Liver (tissue), 9 donors: ENCODE results near the gene COL23A1. TPM values are rescaled to one million over a fixed set of nuclear protein-coding genes. Genes with fewer than 3 reads are reported as not detected.

ENCODE experiments used
- DNase-seq: peaks from one replicate; pipeline ENCODE4 v3.0.0-alpha.2; 2017; ENCODE audit warnings: low spot score
- H3K27ac ChIP-seq, 2 donors: one replicate each; pipeline ENCODE4 v1.7.0; 2013; ENCODE audit warnings: inconsistent platforms in 2 of 2, low read length in 2 of 2, control low read depth in 1 of 2, low read depth in 1 of 2, mild to moderate bottlenecking in 1 of 2
- H3K27me3 ChIP-seq, 4 donors: one replicate each; pipeline versions ENCODE4 v1.6.1 to v1.7.0; 2013; ENCODE audit warnings: low read length in 3 of 4, inconsistent platforms in 1 of 4, mild to moderate bottlenecking in 1 of 4, moderate library complexity in 1 of 4; ENCODE audit not compliant: control insufficient read depth in 4 of 4, insufficient read depth in 4 of 4
- H3K36me3 ChIP-seq, 4 donors: one replicate each; pipeline versions ENCODE4 v1.6.1 to v1.7.0; 2013; ENCODE audit warnings: low read length in 3 of 4, mild to moderate bottlenecking in 3 of 4, low read depth in 1 of 4, moderate library complexity in 1 of 4; ENCODE audit not compliant: control insufficient read depth in 4 of 4, insufficient read depth in 3 of 4
- H3K4me1 ChIP-seq, 4 donors: one replicate each; pipeline versions ENCODE4 v1.6.1 to v1.7.0; 2013; ENCODE audit warnings: low read length in 3 of 4, mild to moderate bottlenecking in 3 of 4, moderate library complexity in 1 of 4; ENCODE audit not compliant: control insufficient read depth in 4 of 4, insufficient read depth in 4 of 4
- H3K4me3 ChIP-seq, 3 donors: one replicate each; pipeline versions ENCODE4 v1.6.1 to v1.7.0; 2013; ENCODE audit warnings: low read length in 3 of 3, control low read depth in 1 of 3, low read depth in 1 of 3, mild to moderate bottlenecking in 1 of 3
- H3K9ac ChIP-seq, 2 donors: one replicate each; pipeline ENCODE4 v1.7.0; 2013; ENCODE audit warnings: low read length in 2 of 2, mild to moderate bottlenecking in 2 of 2, moderate library complexity in 2 of 2, control low read depth in 1 of 2, low read depth in 1 of 2
- H3K9me3 ChIP-seq, 4 donors: one replicate each; pipeline versions ENCODE4 v1.6.1 to v1.7.0; 2013; ENCODE audit warnings: low read length in 3 of 4; ENCODE audit not compliant: control insufficient read depth in 4 of 4
- ATF3 ChIP-seq: IDR thresholded peaks from 2 replicates; pipeline ENCODE4 v1.6.1; 2016; ENCODE audit warnings: antibody characterized with exemption
- CTCF ChIP-seq: fragments of 150-350 bp; IDR thresholded peaks from 2 replicates; pipeline ENCODE4 v1.5.1; 2017; ENCODE audit warnings: improper control_type of control experiment, low read depth, low read length; ENCODE audit not compliant: missing input control
- EGR1 ChIP-seq, 2 donors: IDR thresholded peaks; 2 replicates each; pipeline ENCODE4 v1.6.1; 2016 to 2018; ENCODE audit warnings: antibody characterized with exemption in 2 of 2, low read depth in 2 of 2
- FOXA1 ChIP-seq: IDR thresholded peaks from 2 replicates; pipeline ENCODE4 v1.6.1; 2016; ENCODE audit warnings: antibody characterized with exemption
- GABPA ChIP-seq, 2 donors: IDR thresholded peaks in 1 of 2; conservative IDR thresholded peaks in 1 of 2; 2 replicates each; pipeline ENCODE4 v1.6.1; 2016; ENCODE audit warnings: antibody characterized with exemption in 2 of 2, mild to moderate bottlenecking in 1 of 2, moderate library complexity in 1 of 2
- HNF4A ChIP-seq, 2 donors: conservative IDR thresholded peaks; 2 replicates each; pipeline ENCODE4 v1.6.1; 2016; ENCODE audit warnings: antibody characterized with exemption in 2 of 2, mild to moderate bottlenecking in 2 of 2
- HNF4G ChIP-seq: IDR thresholded peaks from 2 replicates; pipeline ENCODE4 v1.6.1; 2016; ENCODE audit warnings: antibody characterized with exemption
- JUND ChIP-seq, 2 donors: IDR thresholded peaks; 2 replicates each; pipeline ENCODE4 v1.6.1; 2016; ENCODE audit warnings: antibody characterized with exemption in 2 of 2
- MAX ChIP-seq: IDR thresholded peaks from 2 replicates; pipeline ENCODE4 v1.6.1; 2016; ENCODE audit warnings: antibody characterized with exemption
- NR2F2 ChIP-seq: IDR thresholded peaks from 2 replicates; pipeline ENCODE4 v1.6.1; 2016; ENCODE audit warnings: antibody characterized with exemption
- REST ChIP-seq: IDR thresholded peaks from 2 replicates; pipeline ENCODE4 v1.6.1; 2016; ENCODE audit warnings: antibody characterized with exemption, mild to moderate bottlenecking
- SP1 ChIP-seq: IDR thresholded peaks from 2 replicates; pipeline ENCODE4 v1.6.1; 2018; ENCODE audit warnings: antibody characterized with exemption, mild to moderate bottlenecking
- TAF1 ChIP-seq: conservative IDR thresholded peaks from 2 replicates; pipeline ENCODE4 v1.6.1; 2016; ENCODE audit warnings: antibody characterized with exemption, mild to moderate bottlenecking
- YY1 ChIP-seq: IDR thresholded peaks from 2 replicates; pipeline ENCODE4 v1.6.1; 2016; ENCODE audit warnings: antibody characterized with exemption, mild to moderate bottlenecking
- ZBTB33 ChIP-seq: IDR thresholded peaks from 2 replicates; pipeline ENCODE4 v1.6.1; 2016; ENCODE audit warnings: antibody characterized with exemption
- WGBS: extraction: QIAGEN DNeasy Blood & Tissue Kit; methylation state at CpG from one replicate; pipeline ENCODE4 v1.1.7; 2013; 5-methylcytosine and 5-hydroxymethylcytosine counted together
- polyA plus RNA-seq, 2 donors: library from polyadenylated mRNA; stranded (reverse) in 1 of 2; unstranded in 1 of 2; fragments of 200-250 nt in 1 of 2; fragments of >200 nt in 1 of 2; fragmentation: Nextera tagmentation in 1 of 2; extraction: Ambion mirVana in 1 of 2; gene quantifications; one replicate each; pipeline versions ENCODE4 v1.2.1 to v1.2.3, GENCODE V29; 2013 to 2015
- total RNA-seq, 2 donors: library from RNA; depleted of rRNA; stranded (reverse); fragments of >200 nt; gene quantifications; one replicate each; pipeline ENCODE4 v1.2.3, GENCODE V29; 2014
- donor health status: healthy.
- donor health status: healthy.
- donor health status: healthy.
- donor health status: healthy.
- donor health status: healthy.

COL23A1 gene
- total and polyA plus RNA-seq, 4 donors = 0.08 to 1.4 (median 0.27) TPM

- 35% methylated on average over 4 of the region's 4 CpGs for WGBS
- H3K9me3 ChIP-seq = peaks cover 0 to 3% (median 0%) of the 10 kb centered on the region in 4 donors
- H3K4me3 ChIP-seq = no peak overlapping the region
- no peak overlapping the region for H3K27ac ChIP-seq
- H3K4me1 ChIP-seq = no peaks in the 10 kb centered on the region
- no peak for TF ChIP-seq EGR1 (IDR thresholded peaks at IDR 0.05; ENCODE audit: low read depth in 2 of 2)
- no peak for TF ChIP-seq MAX
- TF ChIP-seq HNF4G = no peak
- TF ChIP-seq ATF3 = no peak
- no peak for TF ChIP-seq SP1
- TF ChIP-seq FOXA1 = no peak
- no peak for TF ChIP-seq NR2F2
- no peak for TF ChIP-seq CTCF
- TF ChIP-seq YY1 = no peak
- no peak for TF ChIP-seq GABPA (IDR thresholded peaks at IDR 0.05 in 1 of 2, conservative IDR thresholded peaks at IDR 0.05 in 1 of 2)
- no peak for TF ChIP-seq TAF1
- no peak overlapping the region for H3K9ac ChIP-seq
- DNase-seq = no peak
- peaks cover 0 to 2% (median 0%) of the 10 kb centered on the region in 4 donors for H3K36me3 ChIP-seq
- no peaks in the 10 kb centered on the region for H3K27me3 ChIP-seq
Measured at GRCh38 chr5:178632285-178632684, 42.1 kb upstream of the COL23A1 start.

- WGBS = 54% methylated on average over 2 of the region's 2 CpGs
- no peak for TF ChIP-seq GABPA (IDR thresholded peaks at IDR 0.05 in 1 of 2, conservative IDR thresholded peaks at IDR 0.05 in 1 of 2)
- no peak for TF ChIP-seq YY1
- no peak for TF ChIP-seq REST
- TF ChIP-seq JUND (IDR thresholded peaks at IDR 0.05) = no peak
- no peak for TF ChIP-seq ZBTB33
- TF ChIP-seq HNF4A (conservative IDR thresholded peaks at IDR 0.05) = no peak
- TF ChIP-seq CTCF = no peak
- no peak for TF ChIP-seq HNF4G
- no peak for TF ChIP-seq MAX
- TF ChIP-seq NR2F2 = no peak
- no peak for TF ChIP-seq FOXA1
- no peak for TF ChIP-seq ATF3
- TF ChIP-seq SP1 = no peak
- Histone ChIP-seq H3K9ac (no peak overlapping the region), H3K36me3 (peaks cover 0 to 2% (median 0%) of the 10 kb centered on the region in 4 donors), H3K27ac (no peak overlapping the region), H3K4me3 (no peak overlapping the region), H3K4me1 (peaks cover 0 to 2% (median under 1%) of the 10 kb centered on the region in 4 donors), H3K9me3 (peaks cover 0 to 3% (median 0%) of the 10 kb centered on the region in 4 donors), H3K27me3 (no peaks in the 10 kb centered on the region)
- DNase-seq = no peak
Measured at GRCh38 chr5:178630951-178631350, 40.8 kb upstream of the COL23A1 start.
